Measurements from ENCODE around the gene EXOC7. TPM values are rescaled to one million over a fixed set of nuclear protein-coding genes. Genes with fewer than 3 reads are reported as not detected.

The EXOC7 gene
- total RNA-seq, 2 experiments from 2014 or later = 81.2 to 88.1 TPM

DNA sequence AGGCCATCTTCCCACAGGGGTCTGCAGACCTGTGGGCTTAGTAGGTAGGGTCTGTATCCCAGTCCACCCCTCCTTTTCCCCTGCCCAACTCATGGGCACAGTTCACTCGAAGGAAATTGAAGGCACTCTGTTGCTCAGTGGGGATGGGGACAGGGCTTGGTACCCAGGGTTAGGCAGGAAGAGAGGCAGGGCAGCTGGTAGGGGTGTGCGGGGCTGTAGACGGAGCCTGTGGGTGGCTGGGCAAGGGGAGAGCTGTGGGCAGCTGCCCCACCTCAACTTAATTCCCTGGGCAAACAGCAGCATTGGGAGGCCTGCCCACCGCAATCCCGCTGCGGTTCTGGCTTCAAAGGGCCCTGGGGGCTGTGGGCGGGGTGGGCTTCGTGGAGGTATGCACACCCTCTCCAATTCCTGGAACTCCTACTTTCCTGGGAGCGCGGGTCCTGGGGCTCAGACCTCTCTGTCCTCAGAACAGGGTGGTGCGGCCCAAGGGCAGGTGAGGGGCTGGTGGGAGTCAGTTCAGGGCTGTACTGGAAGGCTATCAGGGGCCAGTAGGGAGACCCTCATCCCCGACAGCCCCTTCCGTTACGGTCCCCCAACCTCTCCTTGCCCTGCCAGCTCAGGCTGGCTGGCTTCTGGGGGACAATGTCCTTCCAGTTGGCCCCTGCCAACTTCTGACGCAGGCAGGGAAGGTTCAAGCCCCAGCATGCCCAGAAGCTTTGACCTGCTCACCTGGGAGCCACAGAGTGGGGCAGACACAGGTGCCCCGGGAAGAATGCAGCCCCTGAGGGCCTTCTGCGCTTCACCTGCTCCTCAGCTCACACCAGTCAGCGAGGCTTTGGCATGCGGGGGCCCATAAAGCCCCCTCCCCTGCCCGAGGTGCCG lies 28.3 kb upstream of the EXOC7 start:
- no peak for DNase-seq
- no peaks in the 10 kb centered on the region for H3K27me3 Mint-ChIP-seq
- H3K27ac Mint-ChIP-seq = no peak overlapping the region
- no peak overlapping the region for H3K4me3 Mint-ChIP-seq
- peaks cover 33% of the 10 kb centered on the region for H3K4me1 Mint-ChIP-seq
- H3K36me3 Mint-ChIP-seq = no peaks in the 10 kb centered on the region
- no peaks in the 10 kb centered on the region for H3K9me3 Mint-ChIP-seq

DNA sequence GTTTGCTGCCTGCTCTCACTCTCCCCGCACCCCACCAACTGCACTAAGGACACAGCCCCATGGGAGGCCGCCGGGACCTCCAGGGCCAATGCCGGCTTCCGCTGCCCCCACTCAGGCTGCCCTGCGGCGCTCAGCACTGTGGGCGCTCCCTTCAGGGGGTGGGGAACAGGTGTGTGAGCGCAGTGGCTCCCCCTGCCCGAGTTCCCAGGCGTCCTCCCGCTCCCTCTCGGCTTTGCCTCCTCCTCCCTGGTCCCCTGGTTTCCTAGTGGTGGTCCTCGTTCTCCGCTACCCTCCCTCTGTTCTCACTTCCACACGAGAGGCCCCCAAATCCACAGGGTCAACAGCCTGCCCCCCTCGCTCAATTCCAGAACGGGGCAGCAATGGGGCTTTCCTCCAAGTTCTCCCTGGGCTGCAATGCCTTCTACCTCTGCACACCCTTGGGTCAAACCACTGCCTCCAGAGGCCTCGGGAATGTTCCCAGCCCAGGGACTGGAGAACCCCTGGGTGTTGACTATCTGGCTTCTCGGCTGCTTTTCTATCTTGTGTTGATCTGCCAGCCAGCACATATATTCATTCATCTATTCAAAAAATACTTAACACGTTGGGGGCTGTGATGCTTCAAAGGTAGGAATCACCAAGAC lies 27.6 kb upstream of the EXOC7 start:
- DNase-seq = no peak
- H3K27me3 Mint-ChIP-seq = no peaks in the 10 kb centered on the region
- no peak overlapping the region for H3K4me3 Mint-ChIP-seq
- no peak overlapping the region for H3K27ac Mint-ChIP-seq
- no peaks in the 10 kb centered on the region for H3K9me3 Mint-ChIP-seq
- H3K36me3 Mint-ChIP-seq = no peaks in the 10 kb centered on the region
- H3K4me1 Mint-ChIP-seq = peaks cover 35% of the 10 kb centered on the region

DNA sequence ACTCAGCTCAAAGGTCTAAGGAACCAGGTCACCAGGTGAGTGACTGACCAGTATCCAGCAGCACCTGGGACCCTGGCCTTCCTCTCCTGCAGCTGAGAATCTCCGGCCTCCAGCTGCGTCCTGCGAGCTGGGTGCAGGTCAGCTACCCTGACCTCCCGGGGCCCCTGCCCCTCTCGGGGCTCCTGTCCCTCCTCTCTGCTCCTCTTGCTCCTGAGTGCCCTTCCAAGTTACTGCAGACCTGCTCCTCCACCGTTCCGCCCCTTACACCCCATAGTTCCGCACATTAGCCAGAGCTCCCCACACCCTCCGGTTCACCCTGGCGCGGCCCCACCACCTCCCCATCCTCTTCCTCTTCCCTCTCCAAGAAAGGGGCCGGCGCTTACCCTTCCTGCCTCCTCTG lies 26.9 kb upstream of the EXOC7 start:
- Mint-ChIP-seq H3K4me1 (peaks cover 30% of the 10 kb centered on the region), H3K27ac (no peak overlapping the region), H3K27me3 (no peaks in the 10 kb centered on the region), H3K4me3 (no peak overlapping the region), H3K36me3 (no peaks in the 10 kb centered on the region), H3K9me3 (no peaks in the 10 kb centered on the region)
- no peak for DNase-seq

- Mint-ChIP-seq H3K9me3 (no peaks in the 10 kb centered on the region), H3K4me1 (peaks cover 20% of the 10 kb centered on the region), H3K27me3 (no peaks in the 10 kb centered on the region), H3K4me3 (no peak overlapping the region), H3K36me3 (no peaks in the 10 kb centered on the region), H3K27ac (no peak overlapping the region)
- no peak for DNase-seq
Measured at GRCh38 chr17:76125922-76126321, 22.3 kb upstream of the EXOC7 start.

DNA sequence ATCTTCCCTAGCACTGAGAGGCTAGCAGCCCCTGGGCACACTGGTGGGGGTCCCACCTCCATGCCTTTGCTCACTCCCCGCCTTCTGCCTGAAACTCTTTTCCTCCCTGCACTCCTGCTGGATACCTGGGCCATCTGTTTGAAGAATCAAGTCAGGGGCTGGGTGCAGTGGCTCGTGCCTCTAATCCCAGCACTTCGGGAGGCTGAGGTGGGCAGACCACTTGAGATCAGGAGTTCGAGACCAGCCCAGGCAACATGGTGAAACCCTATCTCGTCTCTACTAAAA lies 21.7 kb upstream of the EXOC7 start:
- Mint-ChIP-seq H3K4me3 (no peak overlapping the region), H3K27me3 (no peaks in the 10 kb centered on the region), H3K9me3 (no peaks in the 10 kb centered on the region), H3K4me1 (peaks cover 20% of the 10 kb centered on the region), H3K27ac (no peak overlapping the region), H3K36me3 (no peaks in the 10 kb centered on the region)
- DNase-seq = no peak

DNA sequence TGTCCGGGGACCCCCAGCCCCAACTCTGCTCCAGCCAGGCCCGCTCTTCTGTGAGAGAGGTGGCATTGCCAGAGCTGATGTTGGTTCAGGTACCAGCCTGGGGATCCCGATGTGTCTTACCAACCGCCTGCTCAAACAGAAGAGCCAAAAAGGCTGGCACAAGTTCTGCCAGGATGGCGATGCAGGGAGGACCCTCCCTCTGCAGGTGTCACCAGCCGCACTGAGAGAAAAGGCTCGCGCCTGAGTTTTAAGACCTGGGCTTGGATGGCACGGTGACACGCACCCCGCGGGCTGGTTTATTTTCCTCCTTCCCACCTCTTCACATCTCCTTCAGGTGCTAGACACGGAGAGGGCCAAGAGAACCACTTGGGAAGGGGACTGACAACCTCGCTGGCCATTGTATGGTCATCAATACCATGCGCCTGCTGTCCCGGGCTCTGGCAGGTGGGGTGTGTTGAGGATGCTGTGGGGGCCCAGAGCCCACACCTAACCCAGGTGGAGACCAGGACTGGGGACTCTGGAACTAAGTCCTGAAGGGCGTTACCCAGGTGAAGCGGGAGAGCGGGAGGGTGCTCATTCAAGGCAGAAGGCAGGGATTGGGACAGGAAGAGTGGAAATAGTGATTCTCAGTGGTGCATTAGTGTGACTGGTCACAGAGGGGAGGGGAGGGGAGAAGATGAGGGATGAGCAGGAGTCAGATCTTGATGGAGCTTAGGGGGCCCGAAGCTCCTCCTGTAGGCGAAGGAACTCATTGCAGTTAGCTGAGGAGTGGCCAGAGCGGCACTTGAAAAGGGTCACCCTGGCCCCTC lies 21.2 kb upstream of the EXOC7 start:
- no peak overlapping the region for H3K4me3 Mint-ChIP-seq
- no peaks in the 10 kb centered on the region for H3K9me3 Mint-ChIP-seq
- peak overlapping the region; percentile 37 for H3K27ac Mint-ChIP-seq
- H3K4me1 Mint-ChIP-seq = peaks cover 20% of the 10 kb centered on the region
- H3K27me3 Mint-ChIP-seq = no peaks in the 10 kb centered on the region
- no peaks in the 10 kb centered on the region for H3K36me3 Mint-ChIP-seq
- no peak for DNase-seq

DNA sequence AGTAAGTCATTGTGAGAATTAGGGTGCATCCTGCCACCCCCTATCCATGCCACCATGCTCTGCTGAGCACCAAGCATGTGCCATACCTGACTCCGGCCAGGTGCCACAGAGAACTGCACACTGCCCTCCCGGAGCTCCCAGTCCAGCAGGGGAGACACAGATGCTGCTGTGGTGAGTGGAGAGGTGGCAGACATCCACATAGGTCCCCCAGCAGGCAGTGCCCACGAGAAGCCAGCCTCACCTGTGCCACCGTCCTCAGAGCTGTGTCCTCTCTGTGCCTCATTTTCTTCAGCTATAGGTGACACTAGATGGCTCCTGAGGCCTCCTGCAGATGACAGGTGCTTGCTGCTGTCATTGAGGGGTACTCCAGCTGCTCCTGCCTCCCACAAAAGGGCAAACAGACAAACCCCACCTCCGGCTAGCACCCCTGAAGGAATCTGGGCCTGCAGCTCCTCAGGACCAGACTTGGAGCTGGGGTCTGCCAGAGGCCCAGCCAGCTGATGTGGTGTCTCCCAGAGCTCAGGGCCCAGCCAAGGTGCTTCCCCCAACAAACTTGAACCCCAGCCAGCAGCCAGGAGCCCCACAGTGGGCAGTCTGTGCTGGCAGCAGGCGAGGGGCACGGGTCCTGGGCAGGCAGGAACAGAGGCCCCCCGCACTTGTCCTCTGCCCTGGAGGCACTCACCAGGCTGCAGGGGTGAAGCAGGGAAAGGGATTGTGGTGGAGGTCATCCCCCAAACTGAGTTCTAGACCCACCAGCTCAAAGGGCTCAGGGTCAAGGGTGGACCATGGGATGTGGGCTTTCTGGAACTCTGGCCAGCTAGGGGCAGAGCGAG lies 20.4 kb upstream of the EXOC7 start:
- DNase-seq = no peak
- H3K9me3 Mint-ChIP-seq = no peaks in the 10 kb centered on the region
- H3K36me3 Mint-ChIP-seq = no peaks in the 10 kb centered on the region
- H3K27me3 Mint-ChIP-seq = no peaks in the 10 kb centered on the region
- H3K4me1 Mint-ChIP-seq = peaks cover 20% of the 10 kb centered on the region
- H3K4me3 Mint-ChIP-seq = no peak overlapping the region
- no peak overlapping the region for H3K27ac Mint-ChIP-seq

- Mint-ChIP-seq H3K4me3 (no peak overlapping the region), H3K36me3 (no peaks in the 10 kb centered on the region), H3K9me3 (no peaks in the 10 kb centered on the region), H3K27ac (peak overlapping the region; percentile 19), H3K4me1 (peaks cover 20% of the 10 kb centered on the region), H3K27me3 (no peaks in the 10 kb centered on the region)
- DNase-seq = no peak
Measured at GRCh38 chr17:76123191-76123499, 19.6 kb upstream of the EXOC7 start.

DNA sequence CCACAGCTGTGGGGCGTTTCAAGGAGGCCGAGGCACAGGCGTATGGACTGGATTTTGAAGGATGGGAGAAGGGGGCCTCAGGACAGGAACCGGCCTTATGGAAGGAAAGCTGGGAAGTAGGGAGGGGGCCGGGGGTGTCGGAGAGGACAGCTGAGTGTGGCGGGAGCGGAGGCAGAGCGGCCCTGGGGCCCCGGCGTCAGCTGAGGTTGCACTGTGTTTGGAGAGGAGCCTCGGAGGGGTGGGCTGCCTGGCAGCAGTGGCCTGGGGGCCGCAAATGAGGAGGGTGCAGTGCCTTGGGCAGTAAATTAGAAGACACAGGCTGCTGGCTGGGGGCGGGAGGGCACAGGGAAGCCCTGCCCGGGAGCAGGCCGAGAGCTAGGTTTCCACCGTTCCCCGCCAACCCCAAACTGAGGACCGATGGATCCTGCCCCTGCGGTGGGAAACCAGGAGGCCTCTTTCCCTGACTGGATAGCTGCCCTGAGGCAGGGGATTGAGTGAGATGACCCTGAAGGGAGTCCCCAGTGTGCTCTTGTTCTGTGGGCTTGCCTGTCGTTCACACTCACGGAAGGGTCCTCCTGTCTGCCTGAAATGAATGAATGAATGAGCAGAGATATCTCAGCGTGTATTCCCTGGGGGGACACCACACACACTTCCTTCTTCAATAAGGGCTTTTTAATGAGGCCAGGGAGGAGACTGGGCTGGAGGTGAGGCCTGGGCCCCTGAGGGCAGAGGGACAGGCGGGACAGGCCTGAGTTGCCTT lies 19.0 kb upstream of the EXOC7 start:
- peak overlapping the region; percentile 62 for H3K27ac Mint-ChIP-seq
- H3K9me3 Mint-ChIP-seq = no peaks in the 10 kb centered on the region
- H3K4me1 Mint-ChIP-seq = peaks cover 20% of the 10 kb centered on the region

GRCh38 chr17:76121932-76122430 lies 18.4 kb upstream of the EXOC7 start:
- Mint-ChIP-seq H3K36me3 (no peaks in the 10 kb centered on the region), H3K27me3 (no peaks in the 10 kb centered on the region), H3K27ac (peak overlapping the region; percentile 62), H3K4me1 (peaks cover 16% of the 10 kb centered on the region), H3K4me3 (peak overlapping the region; percentile 54), H3K9me3 (no peaks in the 10 kb centered on the region)
- DNase-seq = peak; percentile 49

More for the DNA sequence above, 19.0 kb upstream of the EXOC7 start:
- H3K4me3 Mint-ChIP-seq = peak overlapping the region; percentile 54
- H3K27me3 Mint-ChIP-seq = no peaks in the 10 kb centered on the region
- no peak for DNase-seq
- no peaks in the 10 kb centered on the region for H3K36me3 Mint-ChIP-seq

GRCh38 chr17:76120658-76121008 lies 17.0 kb upstream of the EXOC7 start:
- Mint-ChIP-seq H3K27me3 (no peaks in the 10 kb centered on the region), H3K36me3 (no peaks in the 10 kb centered on the region), H3K27ac (no peak overlapping the region), H3K4me1 (peaks cover 7% of the 10 kb centered on the region), H3K4me3 (no peak overlapping the region), H3K9me3 (no peaks in the 10 kb centered on the region)
- DNase-seq = no peak

DNA sequence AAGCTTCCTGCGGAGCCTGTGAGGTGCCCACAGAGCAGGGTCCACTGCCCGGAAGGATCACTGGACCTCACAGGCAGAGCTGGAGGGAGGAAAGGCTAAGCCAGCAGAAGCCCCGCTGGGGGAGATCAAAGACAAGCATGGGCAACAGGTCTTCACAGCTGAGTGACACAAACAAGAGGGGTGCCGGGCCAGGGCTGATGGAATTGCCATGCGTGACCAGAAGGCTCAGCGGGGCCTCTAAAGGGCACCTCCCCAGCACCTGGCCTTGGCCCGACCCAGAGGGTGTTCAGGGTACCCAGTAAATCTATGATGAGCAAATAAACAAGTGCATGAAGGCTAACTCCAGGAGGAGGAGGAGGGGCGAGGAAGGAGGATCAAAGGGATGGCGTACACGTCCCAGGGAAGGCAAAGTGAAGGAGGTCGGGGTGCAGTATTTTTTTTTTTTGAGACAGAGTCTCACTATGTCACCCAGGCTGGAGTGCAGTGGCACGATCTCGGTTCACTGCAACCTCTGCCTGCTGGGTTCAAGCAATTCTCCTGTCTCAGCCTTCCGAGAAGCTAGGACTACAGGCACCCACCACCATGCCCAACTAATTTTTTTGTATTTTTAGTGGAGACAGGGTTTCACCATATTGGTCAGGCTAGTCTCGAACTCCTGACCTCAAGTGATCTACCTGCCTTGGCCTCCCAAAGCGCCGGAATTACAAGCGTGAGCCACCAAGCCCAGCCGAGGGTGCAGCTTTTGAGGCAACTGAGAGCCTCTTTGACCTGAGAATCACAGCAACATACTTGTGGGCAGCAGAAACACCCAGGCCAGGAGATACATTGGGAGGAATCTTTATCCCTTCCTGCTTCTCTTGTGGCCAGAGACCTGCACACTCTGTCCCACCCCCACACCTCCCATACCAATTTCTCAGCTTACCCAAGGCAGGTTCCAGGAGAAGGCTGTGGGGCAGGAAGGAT lies 16.1 kb upstream of the EXOC7 start:
- no peak for DNase-seq
- peaks cover 5% of the 10 kb centered on the region for H3K4me1 Mint-ChIP-seq
- no peak overlapping the region for H3K4me3 Mint-ChIP-seq
- H3K9me3 Mint-ChIP-seq = no peaks in the 10 kb centered on the region
- no peak overlapping the region for H3K27ac Mint-ChIP-seq
- no peaks in the 10 kb centered on the region for H3K27me3 Mint-ChIP-seq
- H3K36me3 Mint-ChIP-seq = no peaks in the 10 kb centered on the region

DNA sequence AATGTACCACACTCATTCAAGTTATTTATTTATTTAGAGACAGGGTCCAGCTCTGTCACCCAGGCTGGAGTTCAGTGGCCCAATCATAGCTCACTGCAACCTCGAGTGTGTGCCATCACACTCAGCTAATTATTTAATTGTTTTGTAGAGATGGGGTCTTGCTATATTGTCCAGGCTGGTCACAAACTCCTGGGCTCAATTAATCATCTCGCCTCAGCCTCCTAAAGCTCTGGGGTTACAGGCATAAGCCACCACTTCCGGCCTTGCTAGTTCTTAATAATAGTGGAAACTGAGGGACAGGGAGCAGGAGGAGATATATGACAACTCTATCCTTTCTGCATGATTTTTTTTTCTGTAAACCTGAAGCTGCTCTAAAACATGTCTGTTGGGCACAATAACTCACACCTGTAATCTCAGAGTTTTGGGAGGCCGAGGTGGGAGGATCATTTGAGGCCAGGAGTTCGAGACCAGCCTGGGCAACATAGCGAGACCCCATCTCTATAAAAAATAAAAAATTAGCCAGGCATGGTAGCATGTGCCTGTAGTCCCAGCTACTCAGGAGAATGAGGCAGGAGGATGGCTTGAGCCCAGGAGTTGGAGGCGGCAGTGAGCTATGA lies 11.7 kb upstream of the EXOC7 start:
- no peaks in the 10 kb centered on the region for H3K36me3 Mint-ChIP-seq
- no peak for DNase-seq
- no peaks in the 10 kb centered on the region for H3K27me3 Mint-ChIP-seq
- no peak overlapping the region for H3K27ac Mint-ChIP-seq
- H3K4me3 Mint-ChIP-seq = no peak overlapping the region
- H3K4me1 Mint-ChIP-seq = no peaks in the 10 kb centered on the region
- no peaks in the 10 kb centered on the region for H3K9me3 Mint-ChIP-seq

Data from activated naive CD8-positive, alpha-beta T cell treated with anti-CD3 and anti-CD28 coated beads for 36 hours (primary cell).